ENCODE results near the gene GNG12.

- TF ChIP-seq POLR2A (IDR thresholded peaks at IDR 0.05; ENCODE audit: low read length) (no peak), GATA1 (IDR thresholded peaks at IDR 0.05; ENCODE audit: low read depth, low read length) (no peak)
These were observed 157.0 kb downstream of the GNG12 start for GRCh38 chr1:67676287-67676686.

Data from erythroblast (primary cell).